ENCODE results near the gene FMNL1. TPM values are rescaled to one million over a fixed set of nuclear protein-coding genes. Genes with fewer than 3 reads are reported as not detected.

The FMNL1 gene
- polyA plus RNA-seq, 1 donor (not counting 4 experiments of a cell fraction or from before 2014, with no cell fraction given): 0.46 TPM

GRCh38 chr17:45222014-45222288 lies 266 bp downstream of the FMNL1 start:
- Histone ChIP-seq H3K9me1 (ENCODE audit: control insufficient read depth, extremely low read depth, insufficient read depth, low read length) (no peaks in the 10 kb centered on the region), H3K27ac (ENCODE audit: control insufficient read depth, insufficient read depth, low read length) (no peak overlapping the region), H3K4me3 (ENCODE audit: control insufficient read depth in 2 of 3, extremely low read depth in 1 of 3, insufficient read depth in 2 of 3, low read depth in 1 of 3, low read length in 3 of 3) (peak overlapping the region in 2 of 3 experiments; percentile 29 to 63), H3K27me3 (ENCODE audit: control insufficient read depth, extremely low read depth, insufficient read depth, low read length) (peaks cover 27% of the 10 kb centered on the region), H3K9me3 (ENCODE audit: control insufficient read depth, low read depth, low read length) (no peaks in the 10 kb centered on the region), H3K4me2 (ENCODE audit: control insufficient read depth, extremely low read depth, insufficient read depth, low read depth, low read length) (peak overlapping the region; percentile 45), H3K79me2 (ENCODE audit: control insufficient read depth, insufficient read depth, low read length) (no peaks in the 10 kb centered on the region), H4K20me1 (ENCODE audit: control insufficient read depth, extremely low read depth, insufficient read depth, low read length) (no peaks in the 10 kb centered on the region), H2AFZ (ENCODE audit: control insufficient read depth, low read length) (no peak overlapping the region), H3K4me1 (ENCODE audit: control insufficient read depth, extremely low read depth, insufficient read depth, low read length) (peaks cover 12% of the 10 kb centered on the region), H3K9ac (ENCODE audit: control insufficient read depth, extremely low read depth, insufficient read depth, low read length) (no peak overlapping the region), H3K36me3 (ENCODE audit: control insufficient read depth in 2 of 2, extremely low read depth in 1 of 2, insufficient read depth in 2 of 2, low read length in 2 of 2) (no peaks in the 10 kb centered on the region)
- dilution Hi-C loops (cut with MboI; ENCODE audit: extremely low pct_ligation_motif_present, low sequenced_read_pairs): no loop called here
- DNase-seq (ENCODE audit: low read depth, low spot score) (no peak), FAIRE-seq (no peak)
- TF ChIP-seq CTCF (optimal IDR thresholded peaks at IDR 0.05 in 1 of 3, IDR thresholded peaks at IDR 0.05 in 1 of 3, conservative IDR thresholded peaks at IDR 0.05 in 1 of 3; ENCODE audit: extremely low read depth in 1 of 3, insufficient read depth in 2 of 3, low read length in 3 of 3) (no peak), EZH2 (IDR thresholded peaks at IDR 0.05; ENCODE audit: low read length) (no peak)

DNA sequence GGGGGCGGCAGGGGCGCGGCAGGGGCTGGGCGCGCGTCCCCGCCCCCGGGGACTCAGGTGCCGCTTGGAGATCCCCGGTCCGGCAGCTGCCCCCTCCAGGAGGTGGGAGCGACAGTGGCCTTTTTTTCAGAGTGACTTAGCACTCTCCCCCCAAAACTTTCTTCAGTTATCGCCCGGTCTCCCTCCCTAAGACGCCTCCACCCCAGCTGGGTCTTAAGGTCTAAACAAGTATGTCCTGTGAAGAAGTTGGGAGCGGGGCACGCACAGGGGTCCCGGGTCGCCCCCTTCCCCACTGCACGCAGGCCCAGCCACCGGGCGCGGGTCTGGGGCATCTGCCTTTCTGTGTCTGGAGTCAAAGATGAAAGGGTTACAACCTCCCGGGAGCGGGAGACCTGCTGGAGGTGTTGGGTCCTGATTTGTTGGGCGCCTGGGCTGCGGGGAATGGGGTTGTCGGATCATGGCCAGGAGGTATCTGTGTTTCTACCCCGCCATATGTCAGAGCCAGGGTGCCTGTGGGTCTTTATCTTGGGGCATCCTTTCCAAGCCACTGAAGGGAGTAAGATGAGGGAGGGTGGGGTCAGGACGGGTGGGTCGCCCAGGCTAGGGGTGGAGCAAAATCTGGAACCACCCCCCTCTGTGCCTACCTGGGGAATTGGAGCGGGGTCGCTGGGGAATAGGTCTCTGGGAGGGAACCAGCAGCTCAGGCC lies 757 bp downstream of the FMNL1 start:
- Histone ChIP-seq H3K79me2 (ENCODE audit: control insufficient read depth, insufficient read depth, low read length) (no peaks in the 10 kb centered on the region), H3K9ac (ENCODE audit: control insufficient read depth, extremely low read depth, insufficient read depth, low read length) (no peak overlapping the region), H3K4me2 (ENCODE audit: control insufficient read depth, extremely low read depth, insufficient read depth, low read depth, low read length) (peak overlapping the region; percentile 37), H3K9me3 (ENCODE audit: control insufficient read depth, low read depth, low read length) (no peaks in the 10 kb centered on the region), H3K27ac (ENCODE audit: control insufficient read depth, insufficient read depth, low read length) (no peak overlapping the region), H3K36me3 (ENCODE audit: control insufficient read depth in 2 of 2, extremely low read depth in 1 of 2, insufficient read depth in 2 of 2, low read length in 2 of 2) (no peaks in the 10 kb centered on the region), H3K27me3 (ENCODE audit: control insufficient read depth, extremely low read depth, insufficient read depth, low read length) (peaks cover 27% of the 10 kb centered on the region), H3K9me1 (ENCODE audit: control insufficient read depth, extremely low read depth, insufficient read depth, low read length) (no peaks in the 10 kb centered on the region), H3K4me1 (ENCODE audit: control insufficient read depth, extremely low read depth, insufficient read depth, low read length) (peaks cover 14% of the 10 kb centered on the region), H2AFZ (ENCODE audit: control insufficient read depth, low read length) (no peak overlapping the region), H4K20me1 (ENCODE audit: control insufficient read depth, extremely low read depth, insufficient read depth, low read length) (no peaks in the 10 kb centered on the region), H3K4me3 (ENCODE audit: control insufficient read depth in 2 of 3, extremely low read depth in 1 of 3, insufficient read depth in 2 of 3, low read depth in 1 of 3, low read length in 3 of 3) (peak overlapping the region in 1 of 3 experiments; percentile 63)
- DNase-seq (ENCODE audit: low read depth, low spot score): no peak
- dilution Hi-C loops (cut with MboI; ENCODE audit: extremely low pct_ligation_motif_present, low sequenced_read_pairs): no loop called here
- no peak for FAIRE-seq
- TF ChIP-seq EZH2 (IDR thresholded peaks at IDR 0.05; ENCODE audit: low read length) (peak; percentile 71), CTCF (optimal IDR thresholded peaks at IDR 0.05 in 1 of 3, IDR thresholded peaks at IDR 0.05 in 1 of 3, conservative IDR thresholded peaks at IDR 0.05 in 1 of 3; ENCODE audit: extremely low read depth in 1 of 3, insufficient read depth in 2 of 3, low read length in 3 of 3) (no peak)
